ENCODE measurements around the gene HS6ST3.

HS6ST3 gene

GRCh38 chr13:96308568-96308967 is 218.7 kb downstream of the HS6ST3 start:
- ATAC-seq (ENCODE audit: low read depth) = no peak
- H3K4me1 ChIP-seq (ENCODE audit: insufficient read depth, poor library complexity, severe bottlenecking) = no peaks in the 10 kb centered on the region
- H3K4me3 ChIP-seq (ENCODE audit: severe bottlenecking) = no peak overlapping the region
- no peaks in the 10 kb centered on the region for H3K36me3 ChIP-seq (ENCODE audit: low read depth)
- H3K27me3 ChIP-seq (ENCODE audit: insufficient read depth, poor library complexity, severe bottlenecking) = no peaks in the 10 kb centered on the region
- no peak for DNase-seq (ENCODE audit: low spot score)
- no peak for TF ChIP-seq CTCF (IDR thresholded peaks at IDR 0.05; ENCODE audit: poor library complexity, severe bottlenecking)
- H3K27ac ChIP-seq (ENCODE audit: poor library complexity, severe bottlenecking) = no peak overlapping the region
- no peaks in the 10 kb centered on the region for H3K9me3 ChIP-seq (ENCODE audit: severe bottlenecking)

- no peak for ATAC-seq (ENCODE audit: low read depth)
- Histone ChIP-seq H3K27me3 (ENCODE audit: insufficient read depth, poor library complexity, severe bottlenecking) (peaks cover 2% of the 10 kb centered on the region), H3K4me1 (ENCODE audit: insufficient read depth, poor library complexity, severe bottlenecking) (peaks cover 3% of the 10 kb centered on the region), H3K27ac (ENCODE audit: poor library complexity, severe bottlenecking) (no peak overlapping the region), H3K36me3 (ENCODE audit: low read depth) (no peaks in the 10 kb centered on the region), H3K9me3 (ENCODE audit: severe bottlenecking) (no peaks in the 10 kb centered on the region), H3K4me3 (ENCODE audit: severe bottlenecking) (no peak overlapping the region)
- DNase-seq (ENCODE audit: low spot score) = no peak
- no peak for TF ChIP-seq CTCF (IDR thresholded peaks at IDR 0.05; ENCODE audit: poor library complexity, severe bottlenecking)
Measured at GRCh38 chr13:96314974-96315373, 225.1 kb downstream of the HS6ST3 start.

GRCh38 chr13:96338030-96338429 is 248.1 kb downstream of the HS6ST3 start:
- Histone ChIP-seq H3K4me3 (ENCODE audit: severe bottlenecking) (no peak overlapping the region), H3K9me3 (ENCODE audit: severe bottlenecking) (no peaks in the 10 kb centered on the region), H3K4me1 (ENCODE audit: insufficient read depth, poor library complexity, severe bottlenecking) (no peaks in the 10 kb centered on the region), H3K27ac (ENCODE audit: poor library complexity, severe bottlenecking) (no peak overlapping the region), H3K36me3 (ENCODE audit: low read depth) (no peaks in the 10 kb centered on the region), H3K27me3 (ENCODE audit: insufficient read depth, poor library complexity, severe bottlenecking) (no peaks in the 10 kb centered on the region)
- ATAC-seq (ENCODE audit: low read depth) = no peak
- TF ChIP-seq CTCF (IDR thresholded peaks at IDR 0.05; ENCODE audit: poor library complexity, severe bottlenecking) = no peak
- DNase-seq (ENCODE audit: low spot score) = no peak

GRCh38 chr13:96342286-96342685 is 252.4 kb downstream of the HS6ST3 start:
- Histone ChIP-seq H3K27ac (ENCODE audit: poor library complexity, severe bottlenecking) (no peak overlapping the region), H3K36me3 (ENCODE audit: low read depth) (no peaks in the 10 kb centered on the region), H3K4me3 (ENCODE audit: severe bottlenecking) (no peak overlapping the region), H3K27me3 (ENCODE audit: insufficient read depth, poor library complexity, severe bottlenecking) (no peaks in the 10 kb centered on the region), H3K9me3 (ENCODE audit: severe bottlenecking) (no peaks in the 10 kb centered on the region), H3K4me1 (ENCODE audit: insufficient read depth, poor library complexity, severe bottlenecking) (no peaks in the 10 kb centered on the region)
- TF ChIP-seq CTCF (IDR thresholded peaks at IDR 0.05; ENCODE audit: poor library complexity, severe bottlenecking) = no peak
- DNase-seq (ENCODE audit: low spot score) = no peak
- ATAC-seq (ENCODE audit: low read depth) = no peak

- H3K36me3 ChIP-seq (ENCODE audit: low read depth) = no peaks in the 10 kb centered on the region
- no peak overlapping the region for H3K27ac ChIP-seq (ENCODE audit: poor library complexity, severe bottlenecking)
- H3K9me3 ChIP-seq (ENCODE audit: severe bottlenecking) = no peaks in the 10 kb centered on the region
- no peaks in the 10 kb centered on the region for H3K27me3 ChIP-seq (ENCODE audit: insufficient read depth, poor library complexity, severe bottlenecking)
- DNase-seq (ENCODE audit: low spot score) (no peak), ATAC-seq (ENCODE audit: low read depth) (no peak)
- no peak overlapping the region for H3K4me3 ChIP-seq (ENCODE audit: severe bottlenecking)
- no peaks in the 10 kb centered on the region for H3K4me1 ChIP-seq (ENCODE audit: insufficient read depth, poor library complexity, severe bottlenecking)
- TF ChIP-seq CTCF (IDR thresholded peaks at IDR 0.05; ENCODE audit: poor library complexity, severe bottlenecking) = no peak
Measured at GRCh38 chr13:96342852-96343465, 253.1 kb downstream of the HS6ST3 start.
